Measurements from ENCODE around the gene NUDCD2.
"Not testable (repeated sequence)": the region's sequence is repeated elsewhere in the genome, so short reads cannot be mapped to it uniquely, and the experiment has no call there.

NUDCD2 gene

GRCh38 chr5:163463063-163463435 is 3.1 kb upstream of the NUDCD2 start:
- DNase-seq, result no peak

DNA sequence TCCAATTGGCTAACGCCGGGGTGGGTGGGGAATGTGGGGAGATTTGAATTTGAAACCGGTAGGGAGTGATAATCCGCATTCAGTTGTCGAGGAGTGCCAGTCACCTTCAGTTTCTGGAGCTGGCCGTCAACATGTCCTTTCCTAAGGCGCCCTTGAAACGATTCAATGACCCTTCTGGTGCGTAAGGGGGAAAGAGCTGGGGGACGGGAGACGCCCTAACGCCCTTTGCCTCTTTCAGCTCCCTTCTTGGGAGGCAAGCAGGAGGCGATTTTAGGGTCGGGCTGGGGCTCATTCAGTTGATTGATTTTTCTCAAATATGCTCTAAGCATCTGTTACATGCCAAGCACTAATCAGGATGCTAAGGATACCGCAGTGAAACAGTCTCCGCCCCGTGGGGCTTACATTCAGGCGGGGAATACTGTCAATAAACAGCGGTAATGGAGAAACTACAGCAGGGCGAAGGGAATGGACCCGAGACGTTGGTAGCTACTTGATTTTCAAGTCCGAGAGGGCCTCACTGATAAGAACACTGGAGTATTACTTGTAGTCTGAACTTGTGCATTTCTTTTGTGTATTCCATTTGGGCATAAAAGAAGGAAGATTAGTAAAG is 765 bp upstream of the NUDCD2 start, which contains the start of gene HMMR:
Gene HMMR (plus strand): TSS at position 71 of the 610 bp plus-strand sequence. CDS start 61 bp downstream, at position 132.
- no peak for DNase-seq

DNA sequence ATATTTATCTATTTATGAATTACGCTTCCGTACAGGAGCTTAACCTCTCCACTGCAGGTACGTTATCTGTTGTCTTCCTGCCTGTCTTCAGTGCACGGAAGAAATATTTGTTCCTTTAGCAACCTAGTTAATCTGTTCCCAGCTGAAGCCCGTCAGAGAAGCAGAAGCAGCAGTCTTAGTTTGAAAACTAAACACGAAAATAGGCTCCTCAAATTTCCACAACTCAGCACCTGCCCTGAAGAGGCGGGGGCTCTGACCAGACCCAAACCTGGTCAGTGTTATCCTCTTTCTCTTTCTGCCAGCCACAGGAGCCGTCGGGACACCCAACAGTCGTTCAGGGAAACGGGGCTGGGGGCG is 462 bp downstream of the NUDCD2 start:
- no peak for DNase-seq

DNA sequence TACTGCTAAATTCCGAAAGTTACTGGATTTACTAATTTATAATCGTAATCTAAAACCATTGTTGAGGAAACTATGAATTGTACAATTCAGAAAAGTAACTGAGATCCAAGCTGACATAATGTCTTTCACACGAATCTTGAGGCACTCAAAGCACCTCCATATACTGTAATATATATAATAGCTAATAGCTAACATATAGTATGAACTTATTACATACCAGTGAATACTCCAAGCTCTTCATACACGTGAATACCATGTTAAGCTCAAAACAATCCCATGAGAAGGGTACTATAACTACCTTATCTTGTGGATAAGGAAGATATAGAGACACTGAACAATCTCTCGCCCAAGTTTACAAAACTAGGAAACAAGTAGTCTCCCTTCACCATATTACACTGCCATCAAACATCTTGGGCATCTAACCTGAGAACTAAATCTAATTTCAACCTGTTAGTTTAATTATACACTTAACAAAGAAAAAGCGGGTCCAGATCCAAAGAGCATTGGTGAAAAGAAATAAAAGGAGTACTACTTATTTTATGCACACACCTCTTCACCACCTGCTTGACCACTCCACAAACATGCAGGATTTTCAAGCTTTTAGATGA is 1.0 kb downstream of the NUDCD2 start:
- no peak for DNase-seq

GRCh38 chr5:163456840-163457239 is 3.1 kb downstream of the NUDCD2 start:
- DNase-seq, result no peak

DNA sequence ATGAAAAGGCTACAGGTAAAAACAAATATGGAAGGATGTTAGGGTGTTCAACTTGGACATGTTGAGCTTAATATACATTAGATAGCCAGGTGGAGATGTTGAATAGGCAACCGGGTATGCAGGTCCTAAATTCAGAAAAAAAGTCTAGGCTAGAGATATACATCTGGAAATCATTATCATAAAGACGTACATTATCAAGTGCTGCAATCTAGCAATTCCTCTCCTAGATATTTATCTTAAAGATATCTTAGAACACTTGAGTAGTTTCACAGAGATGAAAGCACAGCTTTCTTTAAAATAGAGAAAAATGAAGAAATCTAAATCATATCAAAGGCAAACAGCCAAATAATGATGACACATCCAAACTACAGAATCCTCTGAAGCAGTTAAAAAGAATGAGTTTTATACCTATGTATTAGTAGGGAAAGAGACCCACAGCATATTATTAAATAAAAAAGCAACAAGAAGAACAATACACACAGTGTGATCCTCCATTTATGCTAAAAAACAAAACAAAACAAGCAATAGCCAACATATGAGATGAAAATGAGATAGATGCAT is 3.8 kb downstream of the NUDCD2 start:
- DNase-seq, result no peak

- DNase-seq, result not testable (repeated sequence)
Observed at GRCh38 chr5:163455406-163455805, 4.5 kb downstream of the NUDCD2 start.

GRCh38 chr5:163453705-163454104 is 6.2 kb downstream of the NUDCD2 start:
- DNase-seq, result no peak

GRCh38 chr5:163451489-163451888 is 8.4 kb downstream of the NUDCD2 start:
- DNase-seq, result no peak

DNA sequence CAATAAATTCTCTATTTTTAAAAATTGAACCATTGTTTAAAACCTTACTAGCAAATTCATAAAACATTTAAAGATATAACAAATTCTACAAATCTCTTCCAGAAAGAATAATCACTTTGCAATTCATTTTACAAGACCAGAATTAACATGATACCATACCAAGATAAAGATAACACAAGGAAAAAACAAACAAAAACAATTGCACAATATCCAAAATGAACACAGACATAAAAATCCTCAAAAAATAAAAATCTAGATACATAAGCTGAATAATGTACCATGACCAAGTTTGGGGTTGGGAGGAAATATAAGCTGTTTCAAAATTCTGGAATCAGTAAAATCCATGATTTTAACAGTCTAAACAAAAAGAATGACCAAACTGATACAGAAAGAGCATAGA is 11.4 kb downstream of the NUDCD2 start:
- DNase-seq, result no peak

GRCh38 chr5:163447875-163448274 is 12.0 kb downstream of the NUDCD2 start:
- no peak for DNase-seq

DNA sequence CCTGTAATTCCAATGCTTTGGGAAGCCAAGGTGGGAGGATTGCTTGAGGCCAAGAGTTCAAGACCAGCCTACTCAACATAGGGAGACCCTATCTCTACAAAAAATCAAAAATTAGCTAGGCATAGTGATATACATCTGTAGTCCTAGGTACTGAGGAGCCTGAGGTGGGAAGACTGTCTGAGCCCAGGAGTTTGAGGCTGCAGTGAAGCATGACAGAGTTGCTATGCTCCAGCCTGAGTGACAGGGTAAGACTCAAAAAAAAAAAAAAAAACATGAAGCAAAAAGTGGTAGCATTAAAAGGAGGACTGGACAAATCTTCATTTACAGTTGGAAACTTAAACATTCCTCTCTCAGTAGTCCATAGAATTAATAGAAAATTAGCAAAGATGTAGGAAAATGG is 12.7 kb downstream of the NUDCD2 start:
- DNase-seq, result no peak

DNA sequence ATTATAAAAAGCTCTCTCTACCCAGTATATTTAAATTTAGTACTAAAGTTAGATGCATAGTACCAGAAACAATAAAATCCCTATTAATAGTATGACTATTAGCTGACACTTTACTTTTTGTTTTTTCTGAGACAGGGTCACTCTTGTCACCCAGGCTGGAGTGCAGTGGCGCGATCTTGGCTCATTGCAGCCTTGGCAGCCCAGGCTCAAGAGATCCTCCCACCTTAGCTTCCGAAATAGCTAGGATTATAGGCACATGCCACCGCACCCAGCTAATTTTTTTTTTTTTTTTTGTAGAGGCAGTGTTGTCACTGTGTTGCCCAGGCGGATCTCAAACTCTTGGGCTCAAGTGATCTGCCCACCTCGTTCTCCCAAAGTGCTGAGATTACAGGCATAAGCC is 14.6 kb downstream of the NUDCD2 start:
- DNase-seq, result no peak

GRCh38 chr5:163444526-163444925 is 15.4 kb downstream of the NUDCD2 start:
- no peak for DNase-seq

DNA sequence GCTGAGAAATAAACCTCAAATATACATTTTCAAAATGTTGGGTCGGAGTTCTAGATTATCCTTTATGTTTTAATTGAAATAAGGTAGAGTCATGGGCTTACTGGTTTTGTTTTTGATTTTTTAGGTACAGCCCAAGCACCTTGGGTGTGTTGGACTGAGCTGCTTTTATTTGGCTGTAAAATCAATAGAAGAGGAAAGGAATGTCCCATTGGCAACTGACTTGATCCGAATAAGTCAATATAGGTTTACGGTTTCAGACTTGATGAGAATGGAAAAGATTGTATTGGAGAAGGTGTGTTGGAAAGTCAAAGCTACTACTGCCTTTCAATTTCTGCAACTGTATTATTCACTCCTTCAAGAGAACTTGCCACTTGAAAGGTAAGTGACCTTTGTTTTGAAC is 18.9 kb downstream of the NUDCD2 start:
- no peak for DNase-seq

DNA sequence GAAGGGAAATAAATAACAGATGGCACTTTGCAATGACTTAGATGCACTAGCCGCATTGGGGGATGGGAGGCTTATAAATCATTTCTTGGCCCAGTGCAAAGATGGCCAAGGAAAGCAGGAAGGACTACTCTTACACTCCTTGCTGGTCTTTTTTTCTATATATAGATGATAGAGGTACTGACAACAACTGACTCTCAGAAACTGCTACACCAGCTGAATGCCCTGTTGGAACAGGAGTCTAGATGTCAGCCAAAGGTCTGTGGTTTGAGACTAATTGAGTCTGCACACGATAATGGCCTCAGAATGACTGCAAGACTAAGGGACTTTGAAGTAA is 20.8 kb downstream of the NUDCD2 start:
- DNase-seq, result no peak

DNA sequence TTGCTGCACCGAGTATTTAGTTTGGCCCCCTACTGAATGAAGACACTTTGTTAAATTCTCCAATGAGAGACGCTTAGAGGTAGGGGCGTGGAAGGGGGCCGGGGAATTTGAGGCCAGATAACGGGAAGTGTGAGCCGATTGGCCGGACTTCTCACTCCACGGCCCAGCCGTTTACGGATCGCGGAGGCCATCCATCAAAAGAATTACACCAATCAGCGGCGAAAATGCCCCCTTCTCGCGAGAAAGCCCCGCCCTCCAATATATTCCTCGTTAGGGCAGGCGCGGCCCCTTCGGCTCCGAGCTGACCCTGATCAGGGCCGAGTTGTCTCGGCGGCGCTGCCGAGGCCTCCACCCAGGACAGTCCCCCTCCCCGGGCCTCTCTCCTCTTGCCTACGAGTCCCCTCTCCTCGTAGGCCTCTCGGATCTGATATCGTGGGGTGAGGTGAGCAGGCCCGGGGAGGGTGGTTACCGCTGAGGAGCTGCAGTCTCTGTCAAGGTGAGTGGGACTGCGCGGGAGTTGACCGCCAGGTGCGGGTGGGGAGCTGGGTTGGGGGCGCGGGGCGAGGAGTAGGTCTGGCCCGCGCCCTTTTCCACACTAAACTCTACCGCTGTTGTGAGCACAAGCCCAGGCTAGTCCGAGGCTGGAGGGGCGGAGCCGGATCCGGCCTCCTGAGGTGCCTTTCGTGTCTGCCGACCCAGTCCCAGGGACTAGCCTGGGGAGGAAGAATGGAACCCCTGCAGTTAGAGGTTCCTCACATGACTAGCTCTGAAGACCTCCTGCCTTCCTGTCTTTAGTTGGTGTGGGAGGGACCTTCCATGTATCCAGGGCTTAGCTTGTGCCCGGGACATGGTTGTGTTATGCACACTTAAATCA is 22.4 kb downstream of the NUDCD2 start, which contains the start of gene CCNG1:
Gene CCNG1 (plus strand): TSS at position 287 of the 874 bp plus-strand sequence. CDS start 1,662 bp downstream, outside the sequence.
- peak; percentile 76 for DNase-seq

DNA sequence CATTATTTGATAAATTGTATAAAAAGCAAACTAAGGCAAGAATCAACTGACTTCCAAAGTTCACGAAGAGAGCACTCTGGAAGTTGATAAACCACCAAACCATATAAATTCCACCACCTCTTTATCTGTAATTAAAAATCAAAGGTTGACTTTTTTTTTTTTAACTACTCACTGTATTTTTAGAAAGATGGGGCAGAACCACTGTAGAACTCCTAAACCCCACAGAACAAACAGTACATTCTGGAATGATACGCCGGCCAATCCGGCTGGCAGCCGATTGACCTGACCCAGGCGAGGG is 22.9 kb downstream of the NUDCD2 start:
- no peak for DNase-seq

- DNase-seq, result no peak
Observed at GRCh38 chr5:163436515-163436914, 23.4 kb downstream of the NUDCD2 start.

DNA sequence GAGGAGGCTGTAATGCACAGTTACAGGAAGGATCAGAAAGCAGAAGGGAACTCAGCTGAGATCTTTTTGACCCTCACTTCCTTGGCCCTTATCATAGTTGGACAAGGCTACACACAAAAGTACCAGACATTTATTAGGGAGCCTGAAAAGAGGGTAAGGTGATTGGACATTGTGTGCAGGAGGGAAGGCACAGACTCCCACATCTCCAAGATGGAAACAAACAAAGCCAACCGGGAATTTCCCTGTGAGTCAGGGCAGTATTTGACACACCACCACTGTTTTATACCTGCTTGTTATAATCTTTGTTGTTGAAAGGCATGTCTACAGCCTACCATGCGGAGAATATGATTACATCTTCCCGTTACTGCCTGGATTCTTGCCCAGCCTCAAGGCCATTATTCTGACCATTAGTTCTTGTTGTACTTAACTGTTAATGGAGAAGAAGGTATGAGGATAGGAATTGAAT is 25.5 kb downstream of the NUDCD2 start:
- DNase-seq, result no peak

- no peak for DNase-seq
Observed at GRCh38 chr5:163433271-163433670, 26.6 kb downstream of the NUDCD2 start.

DNA sequence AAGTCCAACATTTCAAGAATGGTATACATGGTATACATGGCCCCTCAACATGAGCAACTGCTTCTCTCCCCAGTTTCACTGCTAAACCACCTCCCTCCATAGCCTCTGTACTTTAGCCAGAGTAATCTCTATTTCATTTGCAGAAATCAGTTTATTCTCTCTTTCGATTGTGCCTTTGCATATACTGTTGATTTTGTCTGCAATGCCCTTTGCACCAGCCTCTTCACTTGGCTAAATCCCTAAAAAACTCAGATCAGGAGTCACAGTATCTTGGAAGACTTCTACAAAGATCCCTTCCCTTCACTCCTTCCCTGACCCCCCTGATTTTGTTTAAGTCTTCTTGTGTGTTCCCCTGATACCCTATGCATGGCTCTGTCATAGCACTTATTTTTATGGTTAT is 27.4 kb downstream of the NUDCD2 start:
- DNase-seq, result no peak

DNA sequence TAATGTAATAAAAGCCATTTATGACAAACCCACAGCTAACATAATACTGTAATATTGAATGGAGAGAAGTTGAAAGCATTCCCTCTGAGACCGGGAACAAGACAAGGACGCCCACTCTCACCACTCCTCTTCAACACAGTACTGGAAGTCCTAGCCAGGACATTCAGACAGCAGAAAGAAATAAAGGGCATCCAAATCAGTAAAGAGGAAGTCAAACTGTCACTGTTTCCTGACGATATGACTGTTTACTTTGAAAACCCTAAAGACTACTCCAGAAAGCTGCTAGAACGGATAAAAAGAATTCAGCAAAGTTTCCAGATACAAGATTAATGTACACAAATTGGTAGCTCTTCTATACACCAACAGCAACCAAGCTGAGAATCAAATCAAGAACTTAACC is 33.8 kb downstream of the NUDCD2 start:
- DNase-seq, result not testable (repeated sequence)

GRCh38 chr5:163424836-163425235 is 35.1 kb downstream of the NUDCD2 start:
- DNase-seq, result no peak

Measured in NCI-H524 treated with DMSO at 0.1 percent for 48 hours (cell line).